Liver (tissue), 9 donors: Measurements from ENCODE around the gene SDR39U1. TPM values are rescaled to one million over a fixed set of nuclear protein-coding genes. Genes with fewer than 3 reads are reported as not detected.

ENCODE experiments used
- DNase-seq: peaks from one replicate; pipeline ENCODE4 v3.0.0-alpha.2; 2017; ENCODE audit warnings: low spot score
- H3K27ac ChIP-seq, 2 donors: one replicate each; pipeline ENCODE4 v1.7.0; 2013; ENCODE audit warnings: inconsistent platforms in 2 of 2, low read length in 2 of 2, control low read depth in 1 of 2, low read depth in 1 of 2, mild to moderate bottlenecking in 1 of 2
- H3K27me3 ChIP-seq, 4 donors: one replicate each; pipeline versions ENCODE4 v1.6.1 to v1.7.0; 2013; ENCODE audit warnings: low read length in 3 of 4, inconsistent platforms in 1 of 4, mild to moderate bottlenecking in 1 of 4, moderate library complexity in 1 of 4; ENCODE audit not compliant: control insufficient read depth in 4 of 4, insufficient read depth in 4 of 4
- H3K36me3 ChIP-seq, 4 donors: one replicate each; pipeline versions ENCODE4 v1.6.1 to v1.7.0; 2013; ENCODE audit warnings: low read length in 3 of 4, mild to moderate bottlenecking in 3 of 4, low read depth in 1 of 4, moderate library complexity in 1 of 4; ENCODE audit not compliant: control insufficient read depth in 4 of 4, insufficient read depth in 3 of 4
- H3K4me1 ChIP-seq, 4 donors: one replicate each; pipeline versions ENCODE4 v1.6.1 to v1.7.0; 2013; ENCODE audit warnings: low read length in 3 of 4, mild to moderate bottlenecking in 3 of 4, moderate library complexity in 1 of 4; ENCODE audit not compliant: control insufficient read depth in 4 of 4, insufficient read depth in 4 of 4
- H3K4me3 ChIP-seq, 3 donors: one replicate each; pipeline versions ENCODE4 v1.6.1 to v1.7.0; 2013; ENCODE audit warnings: low read length in 3 of 3, control low read depth in 1 of 3, low read depth in 1 of 3, mild to moderate bottlenecking in 1 of 3
- H3K9ac ChIP-seq, 2 donors: one replicate each; pipeline ENCODE4 v1.7.0; 2013; ENCODE audit warnings: low read length in 2 of 2, mild to moderate bottlenecking in 2 of 2, moderate library complexity in 2 of 2, control low read depth in 1 of 2, low read depth in 1 of 2
- H3K9me3 ChIP-seq, 4 donors: one replicate each; pipeline versions ENCODE4 v1.6.1 to v1.7.0; 2013; ENCODE audit warnings: low read length in 3 of 4; ENCODE audit not compliant: control insufficient read depth in 4 of 4
- ATF3 ChIP-seq: IDR thresholded peaks from 2 replicates; pipeline ENCODE4 v1.6.1; 2016; ENCODE audit warnings: antibody characterized with exemption
- CTCF ChIP-seq: fragments of 150-350 bp; IDR thresholded peaks from 2 replicates; pipeline ENCODE4 v1.5.1; 2017; ENCODE audit warnings: improper control_type of control experiment, low read depth, low read length; ENCODE audit not compliant: missing input control
- EGR1 ChIP-seq, 2 donors: IDR thresholded peaks; 2 replicates each; pipeline ENCODE4 v1.6.1; 2016 to 2018; ENCODE audit warnings: antibody characterized with exemption in 2 of 2, low read depth in 2 of 2
- FOXA2 ChIP-seq: IDR thresholded peaks from 2 replicates; pipeline ENCODE4 v1.6.1; 2016; ENCODE audit warnings: antibody characterized with exemption
- GABPA ChIP-seq, 2 donors: IDR thresholded peaks in 1 of 2; conservative IDR thresholded peaks in 1 of 2; 2 replicates each; pipeline ENCODE4 v1.6.1; 2016; ENCODE audit warnings: antibody characterized with exemption in 2 of 2, mild to moderate bottlenecking in 1 of 2, moderate library complexity in 1 of 2
- HNF4A ChIP-seq, 2 donors: conservative IDR thresholded peaks; 2 replicates each; pipeline ENCODE4 v1.6.1; 2016; ENCODE audit warnings: antibody characterized with exemption in 2 of 2, mild to moderate bottlenecking in 2 of 2
- HNF4G ChIP-seq: IDR thresholded peaks from 2 replicates; pipeline ENCODE4 v1.6.1; 2016; ENCODE audit warnings: antibody characterized with exemption
- JUND ChIP-seq, 2 donors: IDR thresholded peaks; 2 replicates each; pipeline ENCODE4 v1.6.1; 2016; ENCODE audit warnings: antibody characterized with exemption in 2 of 2
- MAX ChIP-seq: IDR thresholded peaks from 2 replicates; pipeline ENCODE4 v1.6.1; 2016; ENCODE audit warnings: antibody characterized with exemption
- RAD21 ChIP-seq, 2 donors: IDR thresholded peaks; 2 replicates each; pipeline ENCODE4 v1.6.1; 2016; ENCODE audit warnings: antibody characterized with exemption in 2 of 2, mild to moderate bottlenecking in 2 of 2
- REST ChIP-seq: IDR thresholded peaks from 2 replicates; pipeline ENCODE4 v1.6.1; 2016; ENCODE audit warnings: antibody characterized with exemption, mild to moderate bottlenecking
- RXRA ChIP-seq, 2 donors: IDR thresholded peaks; 2 replicates each; pipeline ENCODE4 v1.6.1; 2017 to 2018; ENCODE audit warnings: antibody characterized with exemption in 2 of 2, mild to moderate bottlenecking in 1 of 2
- SP1 ChIP-seq: IDR thresholded peaks from 2 replicates; pipeline ENCODE4 v1.6.1; 2018; ENCODE audit warnings: antibody characterized with exemption, mild to moderate bottlenecking
- TAF1 ChIP-seq: conservative IDR thresholded peaks from 2 replicates; pipeline ENCODE4 v1.6.1; 2016; ENCODE audit warnings: antibody characterized with exemption, mild to moderate bottlenecking
- YY1 ChIP-seq: IDR thresholded peaks from 2 replicates; pipeline ENCODE4 v1.6.1; 2016; ENCODE audit warnings: antibody characterized with exemption, mild to moderate bottlenecking
- ZBTB33 ChIP-seq: IDR thresholded peaks from 2 replicates; pipeline ENCODE4 v1.6.1; 2016; ENCODE audit warnings: antibody characterized with exemption
- WGBS: extraction: QIAGEN DNeasy Blood & Tissue Kit; methylation state at CpG from one replicate; pipeline ENCODE4 v1.1.7; 2013; 5-methylcytosine and 5-hydroxymethylcytosine counted together
- polyA plus RNA-seq, 2 donors: library from polyadenylated mRNA; stranded (reverse) in 1 of 2; unstranded in 1 of 2; fragments of 200-250 nt in 1 of 2; fragments of >200 nt in 1 of 2; fragmentation: Nextera tagmentation in 1 of 2; extraction: Ambion mirVana in 1 of 2; gene quantifications; one replicate each; pipeline versions ENCODE4 v1.2.1 to v1.2.3, GENCODE V29; 2013 to 2015
- total RNA-seq, 2 donors: library from RNA; depleted of rRNA; stranded (reverse); fragments of >200 nt; gene quantifications; one replicate each; pipeline ENCODE4 v1.2.3, GENCODE V29; 2014
- donor health status: healthy.
- donor health status: healthy.
- donor health status: healthy.
- donor health status: healthy.
- donor health status: healthy.

Gene SDR39U1
- total and polyA plus RNA-seq, 4 donors = 10.8 to 50.4 (median 25.9) TPM

GRCh38 chr14:24398653-24399446 lies 43.7 kb downstream of the SDR39U1 start, which contains the start of gene NYNRIN:
NYNRIN (plus strand) TSS chr14:24399003; CDS start chr14:24399247, 244 bp downstream.
- Histone ChIP-seq H3K27me3 (no peaks in the 10 kb centered on the region), H3K9ac (peak within 1 kb of the TSS; percentile 3 to 10), H3K36me3 (no peaks in the 10 kb centered on the region), H3K9me3 (no peaks in the 10 kb centered on the region), H3K4me3 (peak within 1 kb of the TSS; percentile 50 to 58 (median 53)), H3K4me1 (peaks cover 3 to 39% (median 28%) of the 10 kb centered on the region in 4 donors), H3K27ac (peak within 1 kb of the TSS; percentile 36 to 45)
- DNase-seq = peak; percentile 59
- 5% methylated on average over 57 of the region's 57 CpGs for WGBS
- TF ChIP-seq ZBTB33 = no peak
- TF ChIP-seq SP1 = no peak
- no peak for TF ChIP-seq JUND (IDR thresholded peaks at IDR 0.05)
- no peak for TF ChIP-seq MAX
- TF ChIP-seq CTCF = no peak
- TF ChIP-seq HNF4G = no peak
- no peak for TF ChIP-seq YY1
- no peak for TF ChIP-seq GABPA (IDR thresholded peaks at IDR 0.05 in 1 of 2, conservative IDR thresholded peaks at IDR 0.05 in 1 of 2)
- no peak for TF ChIP-seq EGR1 (IDR thresholded peaks at IDR 0.05; ENCODE audit: low read depth in 2 of 2)
- no peak for TF ChIP-seq FOXA2

GRCh38 chr14:24398293-24398652 lies 44.3 kb downstream of the SDR39U1 start:
- H3K27ac ChIP-seq = no peak overlapping the region
- no peaks in the 10 kb centered on the region for H3K36me3 ChIP-seq
- no peak for DNase-seq
- peaks cover 3 to 35% (median 25%) of the 10 kb centered on the region in 4 donors for H3K4me1 ChIP-seq
- 61% methylated on average over 7 of the region's 7 CpGs for WGBS
- peak overlapping the region in 1 of 3 donors; percentile 58 for H3K4me3 ChIP-seq
- no peaks in the 10 kb centered on the region for H3K27me3 ChIP-seq
- no peaks in the 10 kb centered on the region for H3K9me3 ChIP-seq
- no peak overlapping the region for H3K9ac ChIP-seq
- no peak for TF ChIP-seq GABPA (IDR thresholded peaks at IDR 0.05 in 1 of 2, conservative IDR thresholded peaks at IDR 0.05 in 1 of 2)
- no peak for TF ChIP-seq EGR1 (IDR thresholded peaks at IDR 0.05; ENCODE audit: low read depth in 2 of 2)
- TF ChIP-seq HNF4G = no peak
- no peak for TF ChIP-seq FOXA2
- no peak for TF ChIP-seq RXRA (IDR thresholded peaks at IDR 0.05)
- TF ChIP-seq YY1 = no peak
- no peak for TF ChIP-seq REST
- no peak for TF ChIP-seq HNF4A (conservative IDR thresholded peaks at IDR 0.05)
- TF ChIP-seq ATF3 = no peak
- no peak for TF ChIP-seq TAF1
- no peak for TF ChIP-seq RAD21 (IDR thresholded peaks at IDR 0.05)
- TF ChIP-seq MAX = no peak
- TF ChIP-seq SP1 = no peak
- TF ChIP-seq ZBTB33 = no peak
